HG02973 (cell line): ENCODE results near the gene RNF149.
A peak's percentile ranks its signal among the peaks of the same experiment; 100 is the strongest.
"Not testable (repeated sequence)": the region's sequence is repeated elsewhere in the genome, so short reads cannot be mapped to it uniquely, and the experiment has no call there.

ENCODE experiments used
- ATAC-seq: cut with Tn5 transposase; IDR thresholded peaks from one replicate; pipeline ENCODE4 v1.9.1; 2021; ENCODE audit warnings: moderate library complexity; ENCODE audit not compliant: unreplicated experiment

The RNF149 gene

GRCh38 chr2:101308432-101309210 is at the start of gene RNF149:
Gene RNF149, minus strand, starts transcription at chr2:101308701. Its CDS starts 113 bp downstream, at chr2:101308588.
- ATAC-seq = peak; percentile 55

- ATAC-seq = no peak
Measured at GRCh38 chr2:101357376-101357775, 48.9 kb upstream of the RNF149 start.

GRCh38 chr2:101356521-101356920 is 48.0 kb upstream of the RNF149 start:
- no peak for ATAC-seq

- no peak for ATAC-seq
Measured at GRCh38 chr2:101356055-101356454, 47.6 kb upstream of the RNF149 start.

- ATAC-seq = no peak
Measured at GRCh38 chr2:101355401-101356054, 47.0 kb upstream of the RNF149 start.

GRCh38 chr2:101354420-101355311 is 46.2 kb upstream of the RNF149 start:
- no peak for ATAC-seq

GRCh38 chr2:101352631-101353030 is 44.1 kb upstream of the RNF149 start:
- ATAC-seq = not testable (repeated sequence)

- ATAC-seq = no peak
Measured at GRCh38 chr2:101351207-101351606, 42.7 kb upstream of the RNF149 start.

- ATAC-seq = no peak
Measured at GRCh38 chr2:101349893-101350662, 41.6 kb upstream of the RNF149 start.

- no peak for ATAC-seq
Measured at GRCh38 chr2:101348883-101349282, 40.4 kb upstream of the RNF149 start.

- ATAC-seq = no peak
Measured at GRCh38 chr2:101346909-101347308, 38.4 kb upstream of the RNF149 start.

- ATAC-seq = no peak
Measured at GRCh38 chr2:101344137-101344536, 35.6 kb upstream of the RNF149 start.

- ATAC-seq = no peak
Measured at GRCh38 chr2:101342625-101343008, 34.1 kb upstream of the RNF149 start.

- no peak for ATAC-seq
Measured at GRCh38 chr2:101341901-101342624, 33.6 kb upstream of the RNF149 start.

- ATAC-seq = no peak
Measured at GRCh38 chr2:101341421-101341820, 32.9 kb upstream of the RNF149 start.

- no peak for ATAC-seq
Measured at GRCh38 chr2:101340141-101340551, 31.6 kb upstream of the RNF149 start.

- ATAC-seq = no peak
Measured at GRCh38 chr2:101339266-101339880, 30.9 kb upstream of the RNF149 start.

- ATAC-seq = no peak
Measured at GRCh38 chr2:101337877-101338276, 29.4 kb upstream of the RNF149 start.

- ATAC-seq = no peak
Measured at GRCh38 chr2:101332885-101333766, 24.6 kb upstream of the RNF149 start.
